ENCODE data around the gene JARID2. TPM values are rescaled to one million over a fixed set of nuclear protein-coding genes. Genes with fewer than 3 reads are reported as not detected.
A peak's percentile ranks its signal among the peaks of the same experiment; 100 is the strongest.

The JARID2 gene
- total and polyA plus RNA-seq, 2 of the 8 experiments (the other 6 are each of a cell fraction or from before 2014, with no cell fraction given), result 60.1 to 239 TPM

DNA sequence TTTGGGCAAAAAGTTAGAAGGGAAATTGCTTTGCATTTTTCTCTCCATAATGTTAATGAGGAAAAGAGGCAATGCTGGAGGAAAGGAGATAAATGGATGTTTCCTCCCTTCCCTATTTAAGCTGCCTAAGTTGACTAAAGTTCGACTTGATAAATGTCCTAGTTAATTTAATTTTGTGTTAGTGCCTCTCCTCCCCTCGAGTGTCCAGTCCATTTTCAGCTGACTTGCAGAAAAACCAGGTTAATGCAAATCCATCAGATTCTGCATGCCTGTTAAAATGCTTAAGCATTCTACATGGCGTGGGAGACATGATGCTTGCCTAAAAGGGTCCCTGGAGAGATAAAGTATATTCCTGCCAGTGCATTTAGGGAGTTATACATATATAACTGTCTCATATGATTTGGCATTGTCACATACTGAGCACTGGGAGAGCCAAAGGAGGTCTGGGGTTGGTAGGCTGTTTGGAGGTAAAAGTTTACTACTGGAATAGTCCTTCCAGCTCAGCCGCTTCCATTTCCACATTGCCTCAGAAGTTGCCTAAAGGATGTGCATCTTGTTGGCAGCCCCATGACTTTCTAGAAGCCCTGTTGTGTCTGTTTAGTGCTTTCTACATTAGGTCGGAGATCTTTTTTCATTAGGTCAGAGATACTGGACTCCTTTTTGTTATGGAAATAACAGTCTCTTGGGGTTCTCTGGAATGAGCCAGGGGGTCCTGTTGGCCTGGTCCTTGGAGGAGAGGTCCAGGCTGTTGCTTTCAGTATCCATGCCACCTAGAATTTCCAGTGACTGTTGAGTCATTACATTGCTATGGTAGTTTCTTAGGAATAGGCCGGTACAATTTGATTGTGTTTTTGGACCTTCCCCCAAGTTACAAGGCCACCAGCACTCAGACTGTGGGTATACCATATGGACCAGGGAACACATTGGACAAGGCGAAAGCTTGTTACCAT is 30.4 kb downstream of the JARID2 start:
- H3K27ac ChIP-seq (ENCODE audit: low read depth, low read length), result no peak overlapping the region
- no peak overlapping the region for H4K91ac ChIP-seq (replicated peaks; ENCODE audit: insufficient read length, low read length)
- H2BK15ac ChIP-seq (ENCODE audit: low read length), result no peak overlapping the region
- ChIA-PET POLR2A (ENCODE audit: partially characterized antibody) (interaction anchor here (2.0 to 2.2 kb wide), 2 partner anchors 10 to 11 kb away, joined by 6 to 10 read pairs; no protein-coding TSS in a partner anchor), CTCF (ENCODE audit: partially characterized antibody) (interaction anchor here (0.6 to 2.0 kb wide), 5 partner anchors 8 to 443 kb away, joined by 3 to 8 read pairs (median 5); no protein-coding TSS in a partner anchor)
- H3K18ac ChIP-seq (ENCODE audit: extremely low read depth, low read length), result no peak overlapping the region
- H3K14ac ChIP-seq (ENCODE audit: insufficient read length), result no peak overlapping the region
- H3K36me3 ChIP-seq (ENCODE audit: control insufficient read depth in 2 of 4, insufficient read depth in 4 of 4, low read length in 3 of 4), result peaks cover 0 to 7% (median 2%) of the 10 kb centered on the region in 4 experiments; a peak in 2 of 8 replicates
- H4K8ac ChIP-seq (ENCODE audit: extremely low read depth, insufficient read depth, low read length), result no peak overlapping the region
- H3K9ac ChIP-seq (replicated peaks in 1 of 4; ENCODE audit: extremely low read depth in 1 of 4, low read depth in 3 of 4, low read length in 3 of 4), result no peak overlapping the region
- no peaks in the 10 kb centered on the region for H3K9me3 ChIP-seq (ENCODE audit: insufficient read depth in 2 of 2, low read depth in 1 of 2, low read length in 1 of 2)
- FAIRE-seq (no peak), DNase-seq (ENCODE audit: low read depth in 1 of 2, low spot score in 2 of 2) (no peak)
- 85% methylated on average over 7 of the region's 7 CpGs; no CpG with 5 or more reads in 1 of the 2 experiments for WGBS, 2 experiments (ENCODE audit: extremely low coverage in 1 of 2, insufficient coverage in 1 of 2, insufficient read length in 1 of 2, insufficient replicate concordance in 2 of 2, low coverage in 1 of 2, low lambda C conversion rate in 2 of 2, missing lambda C conversion rate in 1 of 2)
- H3K4me2 ChIP-seq (ENCODE audit: insufficient read depth in 1 of 2, low read depth in 2 of 2, low read length in 2 of 2), result peak overlapping the region in 1 of 2 experiments; percentile 48; a peak in 3 of 4 replicates
- no peak overlapping the region for H2BK120ac ChIP-seq (replicated peaks; ENCODE audit: low read depth, low read length)
- H3K79me1 ChIP-seq (ENCODE audit: low read depth, low read length), result peaks cover 4% of the 10 kb centered on the region; the same call in 1 of the 2 replicates
- no peak overlapping the region for H3K23ac ChIP-seq (ENCODE audit: insufficient read length)
- H3K27me3 ChIP-seq (replicated peaks in 1 of 4; ENCODE audit: control insufficient read depth in 3 of 4, extremely low read depth in 1 of 4, insufficient read depth in 3 of 4, low read length in 3 of 4), result no peaks in the 10 kb centered on the region
- H3K4me1 ChIP-seq (replicated peaks in 1 of 4; ENCODE audit: control insufficient read depth in 3 of 4, insufficient read depth in 4 of 4, low read length in 3 of 4), result peaks cover 12 to 40% (median 30%) of the 10 kb centered on the region in 4 experiments
- H3K4me3 ChIP-seq (ENCODE audit: extremely low read depth in 1 of 4, insufficient read depth in 2 of 4, low read depth in 3 of 4, low read length in 4 of 4), result peak overlapping the region in 1 of 4 experiments; percentile 18; a peak in 1 of 8 replicates
- H3K56ac ChIP-seq (replicated peaks; ENCODE audit: insufficient read length, low read depth, low read length), result no peak overlapping the region
- peaks cover 91 to 99% of the 10 kb centered on the region in 2 experiments for H3K79me2 ChIP-seq (ENCODE audit: control insufficient read depth in 1 of 2, insufficient read depth in 2 of 2, low read length in 2 of 2)
- no peak overlapping the region for H2BK20ac ChIP-seq (ENCODE audit: low read length)
- peaks cover 55 to 64% of the 10 kb centered on the region in 2 experiments for H4K20me1 ChIP-seq (replicated peaks in 1 of 2; ENCODE audit: control insufficient read depth in 1 of 2, insufficient read depth in 2 of 2, low read length in 2 of 2)
- H3K4ac ChIP-seq (replicated peaks; ENCODE audit: insufficient read length, low read depth, low read length), result no peak overlapping the region
- H4K5ac ChIP-seq (ENCODE audit: insufficient read length, low read depth, low read length), result no peak overlapping the region
- H2BK5ac ChIP-seq (ENCODE audit: low read depth, low read length), result no peak overlapping the region
- H3K23me2 ChIP-seq (ENCODE audit: low read depth, low read length), result no peaks in the 10 kb centered on the region
- H2BK12ac ChIP-seq (ENCODE audit: low read depth, low read length), result no peak overlapping the region
- H2AK5ac ChIP-seq (ENCODE audit: low read depth, low read length), result no peak overlapping the region
- no peak overlapping the region for H2AFZ ChIP-seq (ENCODE audit: low read length)
- TF ChIP-seq NANOG (IDR thresholded peaks at IDR 0.05; ENCODE audit: insufficient read depth, low read depth, low read length, poor library complexity, severe bottlenecking) (no peak), CHD2 (IDR thresholded peaks at IDR 0.05; ENCODE audit: low read length) (no peak), SAP30 (IDR thresholded peaks at IDR 0.05; ENCODE audit: insufficient read depth, insufficient replicate concordance, low read length) (no peak), TBP (IDR thresholded peaks at IDR 0.05; ENCODE audit: low read depth, low read length) (no peak), ZNF274 (IDR thresholded peaks at IDR 0.05; ENCODE audit: borderline replicate concordance, extremely low read depth, low read length) (no peak), BCL11A (IDR thresholded peaks at IDR 0.05; ENCODE audit: low read depth in 2 of 2, low read length in 2 of 2) (no peak), CTBP2 (IDR thresholded peaks at IDR 0.05; ENCODE audit: borderline replicate concordance, insufficient read depth, insufficient read length, low read length) (no peak), RBBP5 (IDR thresholded peaks at IDR 0.05; ENCODE audit: borderline replicate concordance, low read depth, low read length) (no peak), SIN3A (conservative IDR thresholded peaks at IDR 0.05 in 1 of 2, IDR thresholded peaks at IDR 0.05 in 1 of 2; ENCODE audit: low read depth in 1 of 2, low read length in 2 of 2) (no peak), KDM1A (IDR thresholded peaks at IDR 0.05; ENCODE audit: borderline replicate concordance, low read length) (no peak)
